ENCODE data around the gene FNBP1.
"Not testable (repeated sequence)": the region's sequence is repeated elsewhere in the genome, so short reads cannot be mapped to it uniquely, and the experiment has no call there.

FNBP1 gene

DNA sequence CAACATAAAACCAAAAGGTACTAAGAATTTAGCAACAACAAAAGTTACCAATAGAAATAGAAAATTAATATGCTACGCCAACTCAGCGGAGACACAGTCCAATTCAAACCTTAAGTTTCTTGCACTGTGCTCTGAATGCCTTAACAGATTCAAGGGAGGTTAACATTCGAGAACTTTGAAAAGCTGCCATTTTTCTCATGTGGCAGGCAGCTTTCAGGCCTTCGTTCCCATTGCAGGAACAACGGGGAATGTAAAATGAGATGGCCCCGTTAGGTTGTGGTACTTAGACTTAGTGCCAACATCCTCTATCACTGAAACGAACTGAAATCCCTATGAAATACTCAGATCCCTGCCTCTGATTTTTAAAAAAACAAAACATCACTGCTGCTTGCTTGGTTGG, 22.4 kb downstream of the FNBP1 start:
- DNase-seq = no peak

DNA sequence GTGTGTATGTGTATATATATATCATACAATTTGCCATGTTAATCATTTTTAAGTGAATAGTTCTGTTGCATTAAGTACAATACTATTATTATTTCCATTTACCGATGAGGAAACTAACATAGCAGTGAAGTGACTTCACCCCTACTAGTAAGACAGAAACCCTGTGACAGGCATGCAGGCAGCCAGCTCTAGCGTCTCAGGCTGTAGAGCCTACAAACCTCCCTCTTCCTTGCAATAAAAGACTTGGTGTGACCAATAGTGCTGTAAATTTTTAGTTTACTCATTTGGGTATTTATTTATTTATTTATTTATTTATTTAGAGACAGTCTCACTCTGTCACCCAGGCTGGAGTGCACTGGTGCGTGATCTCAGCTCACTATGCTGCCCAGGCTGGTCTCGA, 24.7 kb downstream of the FNBP1 start:
- DNase-seq = no peak

DNA sequence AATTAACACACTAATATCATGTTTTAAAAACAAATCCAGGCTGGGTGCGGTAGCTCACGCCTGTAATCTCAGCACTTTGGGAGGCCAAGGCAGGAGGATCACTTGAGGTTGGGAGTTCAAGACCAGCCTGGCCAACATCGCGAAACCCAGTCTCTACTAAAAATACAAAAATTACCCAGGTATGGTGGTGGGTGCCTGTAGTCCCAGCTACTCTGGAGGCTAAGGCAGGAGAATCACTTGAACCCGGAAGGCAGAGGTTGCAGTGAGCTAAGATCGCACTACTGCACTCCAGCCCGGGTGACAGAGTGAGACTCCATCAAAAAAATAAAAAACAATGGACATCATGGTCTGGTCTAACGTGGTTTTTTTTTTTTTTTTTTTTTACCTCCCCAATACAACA, 25.5 kb downstream of the FNBP1 start:
- not testable (repeated sequence) for DNase-seq

DNA sequence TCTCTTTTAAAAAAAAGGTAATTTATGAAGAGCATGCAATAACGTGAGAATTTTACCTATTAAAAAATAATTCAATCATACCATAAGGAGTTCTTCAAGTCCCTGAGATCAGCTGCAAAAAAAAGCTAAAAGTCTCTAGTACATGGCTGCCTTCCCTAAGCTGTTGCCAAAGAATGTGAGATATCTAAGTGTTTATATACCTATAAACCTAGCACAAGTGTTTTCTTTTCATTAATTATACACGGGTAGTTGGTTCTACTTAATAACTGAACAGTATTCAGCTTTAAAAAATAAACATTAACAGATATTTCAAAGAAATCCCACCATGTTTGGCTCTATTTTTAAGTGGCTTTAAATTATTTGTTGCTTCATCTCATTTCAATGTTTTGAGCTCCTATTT, 25.9 kb downstream of the FNBP1 start:
- DNase-seq = no peak

DNA sequence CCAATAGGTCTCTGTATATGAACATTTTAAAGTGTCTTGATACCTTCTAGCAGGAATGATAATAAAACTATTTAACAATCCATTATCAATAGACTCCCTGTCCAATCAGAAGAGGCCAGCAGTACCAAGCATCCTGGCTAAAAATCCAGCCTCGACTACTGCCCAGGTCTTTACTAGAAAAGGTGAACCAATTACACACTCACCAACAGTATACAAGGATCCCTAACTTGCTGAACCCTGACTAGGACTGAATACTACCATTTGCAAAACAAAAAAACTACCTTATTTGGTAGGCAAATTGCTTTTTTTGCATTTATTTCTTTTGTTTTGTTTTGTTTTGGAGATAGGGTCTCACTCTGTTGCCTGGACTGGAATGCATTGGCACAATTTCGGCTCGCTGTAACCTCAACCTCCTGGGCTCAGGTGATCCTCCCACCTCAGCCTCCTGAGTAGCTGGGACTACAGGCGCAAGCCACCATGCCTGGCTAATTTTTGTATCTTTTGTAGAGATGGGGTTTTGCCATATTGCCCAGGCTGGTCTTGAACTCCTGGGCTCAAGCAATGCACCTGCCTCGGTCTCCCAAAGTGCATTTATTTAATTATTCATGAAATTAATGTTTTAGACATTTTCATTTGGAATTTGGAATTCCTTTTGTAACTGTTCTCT, 27.5 kb downstream of the FNBP1 start:
- no peak for DNase-seq

DNA sequence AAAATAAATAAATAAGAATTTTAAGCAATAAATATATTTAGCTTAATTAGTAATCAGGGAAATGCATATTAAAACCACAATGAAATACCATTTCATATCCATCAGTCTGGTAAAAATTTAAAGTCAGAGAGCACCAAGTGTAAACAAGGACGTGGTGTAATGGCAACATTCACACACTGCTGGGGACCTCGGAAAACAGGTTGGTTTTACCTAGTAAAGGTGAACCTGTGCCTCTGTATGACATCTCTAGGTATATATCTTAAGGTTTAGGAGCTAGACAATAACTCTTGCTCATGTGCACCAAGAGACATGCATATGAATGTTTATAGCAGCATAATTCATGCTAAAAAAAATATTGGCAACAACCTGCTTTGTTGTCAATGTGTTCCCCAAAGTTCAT, 29.7 kb downstream of the FNBP1 start:
- DNase-seq = no peak

DNA sequence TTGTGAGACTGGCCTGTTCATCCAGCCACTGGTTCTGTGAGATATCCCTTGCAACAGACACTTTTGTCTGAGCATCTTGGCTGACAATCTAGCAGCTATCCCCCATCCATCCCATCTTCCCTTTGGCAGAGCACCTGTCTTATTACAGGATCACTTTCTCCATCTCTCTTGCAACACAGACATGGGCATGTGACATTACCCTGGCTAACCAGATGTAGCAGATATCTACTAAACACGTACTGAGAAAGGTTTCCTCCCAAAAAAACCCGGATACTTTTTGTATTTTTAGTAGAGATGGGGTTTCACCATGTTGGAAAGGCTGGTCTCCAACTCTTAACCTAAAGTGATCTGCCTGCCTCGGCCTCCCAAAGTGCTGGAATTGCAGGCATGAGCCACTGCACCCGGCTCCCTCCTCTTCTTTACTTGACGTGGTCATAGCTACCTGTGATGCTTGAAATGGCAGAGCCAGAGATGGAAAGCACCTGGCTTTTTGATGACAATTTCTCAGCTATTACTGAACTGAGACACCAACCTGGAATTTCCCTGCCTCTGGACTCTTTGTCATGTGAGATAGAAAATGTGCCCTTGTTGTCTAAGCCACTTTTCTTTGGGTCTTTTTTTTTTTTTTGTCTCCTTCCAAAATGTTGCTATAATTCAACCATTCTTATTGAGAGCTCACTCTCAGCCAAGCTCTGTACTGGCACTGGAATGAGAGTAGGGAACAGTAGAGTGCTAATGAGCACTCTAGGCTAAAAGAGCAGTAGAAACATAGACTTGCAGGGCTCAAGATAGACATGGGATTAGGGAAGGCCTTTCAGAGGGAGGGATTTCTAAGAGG, 32.6 kb downstream of the FNBP1 start:
- DNase-seq = peak in 1 of 2 experiments; percentile 46

DNA sequence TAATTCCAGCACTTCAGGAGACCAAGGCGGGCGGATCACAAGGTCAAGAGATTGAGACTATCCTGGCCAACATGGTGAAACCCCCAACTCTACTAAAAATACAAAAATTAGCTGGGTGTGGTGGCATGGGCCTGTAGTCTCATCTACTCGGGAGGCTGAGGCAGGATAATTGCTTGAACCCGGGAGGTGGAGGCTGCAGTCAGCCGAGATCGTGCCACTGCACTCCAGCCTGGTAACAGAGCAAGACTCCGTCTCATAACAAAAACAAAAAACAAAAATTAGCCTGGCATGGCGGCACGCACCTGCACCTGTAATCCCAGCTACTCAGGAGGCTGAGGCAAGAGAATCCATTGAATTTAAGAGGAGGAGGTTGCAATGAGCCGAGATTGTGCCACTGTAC, 33.4 kb downstream of the FNBP1 start:
- not testable (repeated sequence) for DNase-seq

DNA sequence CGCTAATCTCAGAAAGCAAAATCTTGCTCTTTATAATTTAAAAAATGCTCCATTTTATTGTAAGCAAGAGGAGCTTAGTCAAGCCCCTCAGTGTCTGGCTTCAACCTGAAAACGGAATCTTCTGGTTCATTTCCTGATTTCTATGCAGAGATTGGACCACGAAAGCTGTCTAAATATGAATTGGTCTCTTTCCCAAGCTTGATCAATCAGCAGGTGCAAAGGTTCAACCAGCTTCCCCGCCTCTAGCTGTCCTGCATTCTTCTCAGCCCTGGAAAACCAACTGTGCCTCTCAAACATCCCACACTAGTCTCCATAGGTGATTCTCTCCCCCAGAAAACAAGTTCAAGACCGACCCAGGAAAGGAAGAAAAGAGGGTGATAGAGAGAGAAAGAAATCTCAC, 34.5 kb downstream of the FNBP1 start:
- no peak for DNase-seq

DNA sequence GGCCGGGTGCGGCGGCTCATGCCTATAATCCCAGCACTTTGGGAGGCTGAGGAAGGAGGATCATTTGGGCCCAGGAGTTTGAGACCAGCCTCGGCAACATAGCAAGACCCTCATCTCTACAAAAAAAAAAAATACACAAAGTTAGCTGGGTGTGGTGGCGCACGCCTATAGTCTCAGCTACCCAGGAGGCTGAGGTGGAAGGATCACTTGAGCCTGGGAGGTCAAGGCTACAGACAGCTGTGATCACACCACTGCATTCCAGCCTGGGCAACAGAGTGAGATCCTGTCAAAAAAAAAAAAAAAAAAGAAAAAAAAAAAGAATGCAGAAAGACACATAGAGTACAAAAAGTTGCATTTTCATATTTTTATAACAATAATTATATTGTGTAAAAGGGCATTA, 36.0 kb downstream of the FNBP1 start:
- not testable (repeated sequence) for DNase-seq

DNA sequence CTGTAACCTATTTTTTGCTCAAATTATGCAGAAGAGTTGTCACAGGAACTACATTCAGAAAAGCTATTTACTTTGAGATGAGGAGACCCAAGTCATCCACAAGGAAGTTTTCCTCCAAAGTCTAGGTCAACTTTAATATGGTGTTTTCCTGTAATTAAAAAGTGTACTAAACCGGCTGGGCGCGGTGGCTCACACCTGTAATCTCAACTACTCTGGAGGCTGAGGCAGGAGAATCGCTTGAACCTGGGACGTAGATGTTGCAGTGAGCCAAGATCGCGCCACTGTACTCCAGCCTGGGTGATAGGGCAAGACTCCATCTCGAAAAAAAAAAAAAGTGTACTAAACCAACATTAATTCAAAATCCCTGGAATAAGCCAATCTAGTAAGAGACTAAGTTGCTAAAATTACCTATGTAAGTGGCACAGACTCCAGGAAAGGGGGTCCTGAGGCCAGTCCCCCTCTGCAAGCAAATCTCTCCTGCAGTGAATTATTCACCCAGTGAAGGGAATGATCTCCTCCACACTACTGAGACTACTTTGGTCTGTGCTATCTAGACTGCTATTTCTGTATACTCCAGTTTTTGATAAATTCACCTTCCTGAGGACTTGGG, 38.9 kb downstream of the FNBP1 start:
- no peak for DNase-seq

DNA sequence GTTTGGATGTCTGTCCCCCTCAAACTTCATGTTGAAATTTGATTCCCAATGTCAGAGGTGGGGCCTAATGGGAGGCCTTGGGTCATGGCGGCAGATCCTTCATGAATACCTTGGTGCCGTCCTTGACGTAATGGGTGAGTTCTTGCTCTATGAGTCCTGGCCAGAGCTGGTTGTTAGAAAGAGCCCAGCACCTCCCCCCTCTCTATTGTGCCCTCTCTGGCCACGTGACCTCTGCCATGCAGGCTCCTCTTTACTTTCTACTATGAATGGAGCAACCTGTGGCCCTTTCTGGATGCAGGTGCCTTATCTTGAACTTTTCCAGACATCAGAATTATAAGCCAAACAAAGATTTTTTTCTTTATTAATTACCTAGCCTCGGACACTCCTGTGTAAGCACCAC, 40.7 kb downstream of the FNBP1 start:
- DNase-seq = no peak

DNA sequence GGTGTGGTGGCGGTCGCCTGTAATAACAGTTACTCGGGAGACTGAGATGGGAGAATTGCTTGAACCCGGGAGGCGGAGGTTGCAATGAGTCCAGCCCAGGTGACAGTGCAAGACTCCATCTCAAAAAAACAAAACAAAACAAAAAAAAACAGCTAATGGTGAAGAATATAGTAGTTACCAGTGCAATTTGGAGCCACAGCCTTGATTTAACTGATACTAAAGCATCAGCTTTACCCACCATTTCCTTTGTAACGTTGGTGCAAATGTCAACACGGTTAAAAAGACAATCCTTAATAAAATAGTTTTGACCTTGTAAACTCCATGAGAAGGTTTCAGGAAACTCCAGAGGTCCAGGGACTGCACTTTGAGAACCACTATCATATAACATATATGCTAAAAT, 41.8 kb downstream of the FNBP1 start:
- DNase-seq = no peak

DNA sequence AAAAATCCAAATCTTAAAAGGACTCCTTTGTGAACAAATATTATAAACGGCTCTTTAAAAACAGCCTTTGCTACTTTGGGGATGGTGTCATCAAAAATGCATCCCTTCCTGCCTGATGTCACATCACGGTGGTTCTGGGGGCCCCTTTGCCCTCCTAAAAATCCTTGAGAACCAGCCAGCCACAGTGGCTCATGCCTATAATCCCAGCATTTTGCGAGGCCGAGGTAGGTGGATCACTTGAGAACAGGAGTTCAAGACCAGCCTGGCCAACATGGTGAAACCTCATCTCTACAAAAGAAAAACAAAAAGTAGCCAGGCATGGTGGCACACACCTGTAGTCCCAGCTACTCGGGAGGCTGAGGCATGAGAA, 43.9 kb downstream of the FNBP1 start:
- no peak for DNase-seq

DNA sequence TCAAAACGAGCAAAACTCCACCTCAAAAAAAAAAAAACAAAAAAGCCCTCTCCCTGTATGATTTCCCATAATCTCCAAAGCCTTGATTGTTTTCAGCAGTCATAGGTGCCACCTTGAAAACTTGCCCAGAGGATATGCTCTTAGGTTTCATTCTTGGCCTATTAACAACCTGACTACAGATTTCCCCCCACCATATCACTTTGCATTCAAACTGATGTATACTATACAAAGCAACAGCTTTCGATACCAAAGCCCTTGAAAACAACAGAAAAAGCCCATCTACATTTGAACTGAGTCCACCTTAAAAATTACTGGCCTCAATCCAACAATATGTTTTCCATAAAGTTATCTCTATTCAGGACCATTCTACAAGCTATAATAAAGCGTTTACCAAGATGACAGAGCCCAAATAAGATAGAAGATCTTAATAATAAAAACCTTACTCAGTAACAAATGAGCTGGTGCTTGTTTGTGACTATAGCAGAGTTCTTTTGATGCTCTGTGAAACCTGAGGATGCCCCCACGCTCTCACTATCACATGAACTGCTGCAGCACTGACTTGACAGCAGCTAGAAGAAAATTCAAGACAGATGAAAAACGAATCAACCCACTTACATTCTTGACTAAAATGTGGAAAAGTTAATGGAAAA, 44.4 kb downstream of the FNBP1 start:
- no peak for DNase-seq

DNA sequence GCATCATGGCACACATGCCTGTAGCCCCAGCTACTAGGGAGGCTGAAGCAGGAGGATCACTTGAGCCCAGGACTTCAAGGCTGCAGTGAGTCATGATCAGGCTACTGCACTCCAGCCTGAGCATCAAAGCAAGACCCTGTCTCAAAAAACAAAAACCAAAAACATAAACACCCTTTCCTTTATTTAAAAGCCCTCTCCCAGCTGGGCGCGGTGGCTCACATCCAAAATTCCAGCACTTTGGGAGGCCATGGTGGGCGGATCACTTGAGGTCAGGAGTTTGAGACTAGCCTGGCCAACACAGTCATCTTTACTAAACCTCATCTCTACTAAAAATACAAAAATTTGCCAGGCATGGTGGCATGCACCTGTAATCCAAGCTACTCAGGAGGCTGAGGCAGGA, 45.3 kb downstream of the FNBP1 start:
- DNase-seq = not testable (repeated sequence)

DNA sequence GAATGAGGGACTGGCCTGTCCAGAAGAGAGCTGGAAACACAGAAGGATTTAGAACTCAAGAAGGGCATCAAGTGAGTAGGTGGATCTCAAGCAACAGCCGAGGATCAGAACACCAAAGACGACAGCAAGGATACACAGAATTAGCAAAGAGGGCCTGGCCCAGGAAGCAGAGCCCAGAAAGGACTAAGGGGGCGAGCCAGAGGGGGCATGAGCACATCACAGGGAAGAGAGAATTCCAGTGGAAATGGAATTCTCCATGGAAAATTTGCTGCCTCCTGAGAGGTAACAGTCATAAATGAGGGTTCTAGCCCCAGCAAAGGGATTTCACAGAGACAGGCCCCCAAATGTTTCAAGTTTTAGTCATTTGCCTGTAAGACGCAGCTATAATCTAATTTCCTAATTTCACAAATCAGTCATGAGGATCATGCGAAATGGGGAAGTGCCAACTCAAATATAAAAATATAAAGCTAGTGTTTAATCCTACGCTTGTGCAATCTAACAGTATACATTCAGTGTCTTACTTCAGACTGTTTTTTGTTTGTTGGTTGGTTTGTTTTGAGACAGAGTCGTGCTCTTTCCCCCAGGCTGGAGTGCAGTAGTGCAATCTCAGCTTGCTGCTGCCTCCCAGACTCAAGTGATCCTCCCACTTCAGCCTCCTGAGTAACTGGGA, 46.7 kb downstream of the FNBP1 start:
- DNase-seq = no peak

DNA sequence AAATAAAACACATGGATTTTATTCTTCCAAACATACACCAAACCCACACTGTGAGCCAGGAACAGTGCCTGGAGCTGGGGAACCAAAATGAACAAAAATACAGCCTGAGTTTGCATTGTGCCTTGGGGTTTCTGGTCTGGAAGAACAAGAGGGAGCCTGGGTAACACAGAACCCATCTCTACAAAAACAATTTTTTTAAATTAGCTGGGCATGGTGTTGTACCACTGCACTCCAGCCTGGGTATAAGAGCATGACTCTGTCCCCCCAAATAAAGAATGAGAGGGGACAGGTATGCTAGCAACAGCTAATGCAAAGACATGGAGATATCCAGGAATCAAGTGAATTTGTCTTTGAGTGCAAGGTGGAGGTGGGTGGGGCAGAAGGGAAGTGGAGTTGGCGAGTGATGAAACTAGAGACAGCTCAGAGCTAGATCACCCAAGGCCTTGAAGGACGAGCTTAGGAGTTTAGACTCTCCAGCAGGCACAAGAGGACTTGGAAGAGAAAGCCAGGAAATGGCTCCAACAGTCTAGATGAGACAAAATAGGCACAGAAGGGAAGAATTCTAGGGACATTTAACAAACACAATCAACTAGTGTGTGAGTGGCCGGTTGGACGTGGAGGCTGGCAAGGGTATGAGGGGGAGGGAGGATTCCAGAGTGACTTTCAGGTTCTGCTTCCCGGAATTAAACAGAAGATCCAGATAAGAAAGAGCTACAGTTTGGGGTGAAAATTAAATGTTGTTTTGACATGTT, 47.4 kb downstream of the FNBP1 start:
- peak in 1 of 2 experiments; percentile 18 for DNase-seq

DNA sequence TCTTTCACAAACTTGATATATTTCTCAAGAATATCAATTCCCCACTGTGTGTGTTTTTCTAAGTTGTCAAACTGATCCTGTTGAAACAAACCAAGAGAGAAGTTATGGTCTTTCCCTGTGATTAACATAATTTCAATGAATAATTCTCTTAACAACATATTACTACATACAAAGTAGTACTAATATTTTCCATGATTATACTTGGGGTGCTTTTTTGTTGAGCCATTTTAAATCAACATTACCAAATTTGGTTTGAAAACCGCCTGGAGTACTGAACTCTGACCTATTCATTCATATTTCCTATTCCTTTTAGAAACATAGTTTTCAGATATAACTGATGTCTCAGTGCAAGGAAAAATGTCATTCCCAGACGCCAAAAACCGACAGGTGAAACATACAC, 48.1 kb downstream of the FNBP1 start:
- no peak for DNase-seq

DNA sequence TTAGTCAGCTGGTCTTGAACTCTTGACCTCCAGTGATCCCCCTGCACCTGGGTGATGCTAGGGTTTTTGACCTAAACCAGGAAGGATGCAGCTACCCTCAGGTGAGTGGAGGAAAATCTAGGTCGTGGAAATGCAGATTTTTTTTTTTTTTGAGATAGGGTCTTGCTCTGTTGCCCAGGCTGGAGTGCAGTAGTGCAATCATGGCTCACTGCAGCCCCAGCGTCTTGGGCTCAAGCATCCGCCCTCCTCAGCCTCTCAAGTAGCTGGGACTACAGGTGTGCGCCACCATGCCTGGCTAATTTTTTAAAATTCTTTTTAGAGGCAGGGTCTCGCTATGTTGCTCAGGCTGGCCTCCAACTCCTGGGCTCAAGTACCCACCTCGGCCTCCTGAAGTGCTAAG, 51.9 kb downstream of the FNBP1 start:
- not testable (repeated sequence) for DNase-seq

DNA sequence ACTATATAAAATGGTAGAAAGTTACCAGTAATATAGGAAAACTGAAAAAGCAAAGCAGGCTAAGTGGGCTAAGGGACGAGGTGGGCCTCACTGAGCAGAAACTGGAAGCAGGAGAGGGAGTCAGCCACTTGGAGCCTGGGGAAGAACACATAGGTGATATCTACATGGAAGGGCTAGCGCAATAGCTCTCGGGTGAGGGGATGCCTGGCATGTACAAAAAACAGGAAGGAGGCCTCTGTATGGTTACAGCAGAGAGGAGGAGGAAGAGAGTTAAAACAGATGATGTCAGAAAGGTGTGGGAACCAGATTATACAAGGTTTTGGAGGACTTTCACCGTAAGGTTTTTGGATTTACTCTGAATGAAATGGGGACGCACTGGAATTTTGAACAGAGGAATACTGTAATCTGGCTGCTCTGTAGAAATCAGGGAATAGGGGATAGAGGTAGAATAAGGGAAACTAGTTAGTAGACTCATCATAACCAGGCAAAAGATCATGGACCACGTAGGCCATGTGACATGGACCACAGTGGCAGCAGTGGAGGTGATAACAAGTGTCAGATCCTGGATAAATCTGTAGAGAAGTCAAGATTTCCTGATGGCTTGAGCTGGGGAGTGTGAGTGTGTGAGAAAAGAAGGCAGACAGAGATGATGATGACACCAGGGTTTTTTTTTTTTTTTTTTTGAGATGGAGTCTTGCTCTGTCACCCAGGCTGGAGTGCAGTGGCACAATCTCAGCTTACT, 52.5 kb downstream of the FNBP1 start:
- peak in 1 of 2 experiments; percentile 19 for DNase-seq

DNA sequence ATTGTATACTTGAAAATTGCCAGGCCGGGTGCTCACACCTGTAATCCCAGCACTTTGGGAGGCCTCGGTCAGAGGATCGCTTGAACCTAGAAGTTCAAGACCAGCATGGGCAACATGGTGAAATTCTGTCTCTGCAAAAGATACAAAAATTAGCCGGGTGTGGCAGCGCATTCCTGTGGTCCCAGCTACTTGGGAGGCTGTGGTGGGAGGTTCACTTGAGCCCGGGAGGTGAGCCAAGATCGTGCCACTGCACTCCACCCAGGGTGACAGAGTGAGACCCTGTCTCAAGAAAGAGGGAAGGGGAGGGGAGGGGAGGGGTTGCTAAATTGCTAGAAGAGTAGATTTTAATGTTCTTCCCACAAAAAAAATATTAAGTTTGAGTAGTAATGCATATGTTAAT, 53.2 kb downstream of the FNBP1 start:
- DNase-seq = no peak
